CD4-positive, alpha-beta memory T cell (primary cell): ENCODE measurements around the gene PPFIA1. TPM values are rescaled to one million over a fixed set of nuclear protein-coding genes. Genes with fewer than 3 reads are reported as not detected.

Source experiments
- CTCF ChIA-PET: fragments of 350-600 bp; sonication (Branson Sonifier 250); formaldehyde crosslinking; loops from one replicate; lab custom pipeline; 2021; ENCODE audit warnings: inconsistent platforms; ENCODE audit not compliant: partially characterized antibody; lab: Charles Lee
- POLR2A ChIA-PET: fragments of 350-600 bp; sonication (Branson Sonifier 250); formaldehyde crosslinking; loops from one replicate; lab custom pipeline; 2021; ENCODE audit not compliant: partially characterized antibody; lab: Charles Lee
- DNase-seq, 5 donors: peaks; one replicate each; pipeline versions ENCODE4 v3.0.0 to v3.0.0-alpha.2; 2020 to 2022; ENCODE audit warnings: mixed read lengths in 1 of 5
- H3K27ac ChIP-seq: one replicate; pipeline ENCODE4 v1.7.0; 2013; ENCODE audit warnings: low read depth, low read length
- H3K27me3 ChIP-seq: 2 replicates; pipeline ENCODE4 v1.7.0; 2013; ENCODE audit warnings: mild to moderate bottlenecking, low read length, moderate library complexity; ENCODE audit not compliant: insufficient read depth
- H3K36me3 ChIP-seq: 2 replicates; pipeline ENCODE4 v1.7.0; 2013; ENCODE audit warnings: mild to moderate bottlenecking, low read length, moderate library complexity; ENCODE audit not compliant: insufficient read depth
- H3K4me1 ChIP-seq: 2 replicates; pipeline ENCODE4 v1.7.0; 2013; ENCODE audit warnings: mild to moderate bottlenecking, low read length, moderate library complexity; ENCODE audit not compliant: insufficient read depth
- H3K4me3 ChIP-seq, 2 donors: one replicate each; pipeline ENCODE4 v1.7.0; 2013; ENCODE audit warnings: low read length in 2 of 2, mild to moderate bottlenecking in 1 of 2
- H3K9me3 ChIP-seq, 2 donors: one replicate each; pipeline ENCODE4 v1.7.0; 2013; ENCODE audit warnings: low read length in 2 of 2, control low read depth in 1 of 2; ENCODE audit not compliant: control insufficient read depth in 1 of 2
- H3K27ac Mint-ChIP-seq, 7 donors: one replicate each; pipeline ENCODE4 v1.8.0; 2020 to 2021; ENCODE audit warnings: mixed read lengths in 7 of 7, mild to moderate bottlenecking in 6 of 7, inconsistent platforms in 3 of 7, moderate library complexity in 3 of 7
- H3K27me3 Mint-ChIP-seq, 2 donors: one replicate each; pipeline ENCODE4 v1.8.0; 2020 to 2021; ENCODE audit warnings: mixed read lengths in 2 of 2
- H3K36me3 Mint-ChIP-seq, 2 donors: one replicate each; pipeline ENCODE4 v1.8.0; 2020 to 2021; ENCODE audit warnings: mixed read lengths in 2 of 2, inconsistent platforms in 1 of 2, mild to moderate bottlenecking in 1 of 2
- H3K4me1 Mint-ChIP-seq, 4 donors: one replicate each; pipeline ENCODE4 v1.8.0; 2020 to 2021; ENCODE audit warnings: mixed read lengths in 4 of 4, mild to moderate bottlenecking in 1 of 4
- H3K4me3 Mint-ChIP-seq, 8 donors: one replicate each; pipeline ENCODE4 v1.8.0; 2020 to 2021; ENCODE audit warnings: mixed read lengths in 8 of 8, mild to moderate bottlenecking in 7 of 8, moderate library complexity in 6 of 8, inconsistent platforms in 3 of 8
- H3K9me3 Mint-ChIP-seq, 8 donors: one replicate each; pipeline ENCODE4 v1.8.0; 2020 to 2021; ENCODE audit warnings: mixed read lengths in 8 of 8, mild to moderate bottlenecking in 5 of 8, inconsistent platforms in 3 of 8, moderate library complexity in 1 of 8
- intact Hi-C: fragments of 100-400 bp; cut with micrococcal nuclease; formaldehyde crosslinking; loops from one replicate; pipeline ENCODE4 v1.15.1; 2023
- polyA plus RNA-seq, 2 donors: library from polyadenylated mRNA; unstranded; fragments of 300-500 nt; fragmentation: Illumina TruSeq; gene quantifications; one replicate each; pipeline ENCODE4 v1.2.3, GENCODE V29; 2021
- total RNA-seq, 2 experiments: library from RNA; stranded (reverse); gene quantifications; one replicate each; pipeline ENCODE4 v1.2.3, GENCODE V29; 2021

Gene PPFIA1
- total and polyA plus RNA-seq, 4 experiments from 2014 or later, result 4.3 to 54.8 (median 35.8) TPM

GRCh38 chr11:70420496-70420895, 150.0 kb downstream of the PPFIA1 start:
- Mint-ChIP-seq H3K36me3 (no peaks in the 10 kb centered on the region), H3K27ac (no peak overlapping the region), H3K4me1 (no peaks in the 10 kb centered on the region), H3K9me3 (no peaks in the 10 kb centered on the region), H3K4me3 (no peak overlapping the region), H3K27me3 (no peaks in the 10 kb centered on the region)
- DNase-seq, result no peak
- Histone ChIP-seq H3K4me1 (no peaks in the 10 kb centered on the region), H3K27ac (no peak overlapping the region), H3K9me3 (no peaks in the 10 kb centered on the region), H3K4me3 (no peak overlapping the region), H3K27me3 (no peaks in the 10 kb centered on the region), H3K36me3 (no peaks in the 10 kb centered on the region)
- ChIA-PET CTCF (no interaction called here), POLR2A (no interaction called here)
- intact Hi-C loops, result no loop called here

GRCh38 chr11:70421123-70421522, 150.6 kb downstream of the PPFIA1 start:
- no peaks in the 10 kb centered on the region for H3K27me3 ChIP-seq

GRCh38 chr11:70422692-70423522, 152.4 kb downstream of the PPFIA1 start:
- no peak overlapping the region for H3K27ac Mint-ChIP-seq
- H3K27me3 ChIP-seq, result no peaks in the 10 kb centered on the region
- no peak overlapping the region for H3K4me3 Mint-ChIP-seq
- intact Hi-C loops, result no loop called here
- no peak overlapping the region for H3K4me3 ChIP-seq
- H3K9me3 ChIP-seq, result no peaks in the 10 kb centered on the region
- ChIA-PET POLR2A (no interaction called here), CTCF (no interaction called here)
- H3K9me3 Mint-ChIP-seq, result no peaks in the 10 kb centered on the region
- H3K36me3 ChIP-seq, result no peaks in the 10 kb centered on the region
- H3K27me3 Mint-ChIP-seq, result no peaks in the 10 kb centered on the region
- H3K4me1 Mint-ChIP-seq, result no peaks in the 10 kb centered on the region
- no peak overlapping the region for H3K27ac ChIP-seq
- DNase-seq, result no peak
- H3K4me1 ChIP-seq, result no peaks in the 10 kb centered on the region
- H3K36me3 Mint-ChIP-seq, result no peaks in the 10 kb centered on the region

More at GRCh38 chr11:70421123-70421522, 150.6 kb downstream of the PPFIA1 start:
- no peaks in the 10 kb centered on the region for H3K9me3 Mint-ChIP-seq
- no peaks in the 10 kb centered on the region for H3K4me1 ChIP-seq
- H3K9me3 ChIP-seq, result no peaks in the 10 kb centered on the region
- no peak for DNase-seq
- ChIA-PET POLR2A (no interaction called here), CTCF (no interaction called here)
- intact Hi-C loops, result no loop called here
- H3K4me1 Mint-ChIP-seq, result no peaks in the 10 kb centered on the region
- no peak overlapping the region for H3K4me3 Mint-ChIP-seq
- no peaks in the 10 kb centered on the region for H3K27me3 Mint-ChIP-seq
- H3K4me3 ChIP-seq, result no peak overlapping the region
- H3K36me3 Mint-ChIP-seq, result no peaks in the 10 kb centered on the region
- H3K27ac ChIP-seq, result no peak overlapping the region
- H3K27ac Mint-ChIP-seq, result no peak overlapping the region
- no peaks in the 10 kb centered on the region for H3K36me3 ChIP-seq

- ChIA-PET POLR2A (no interaction called here), CTCF (no interaction called here)
- Mint-ChIP-seq H3K27me3 (no peaks in the 10 kb centered on the region), H3K27ac (no peak overlapping the region), H3K36me3 (no peaks in the 10 kb centered on the region), H3K4me1 (no peaks in the 10 kb centered on the region), H3K4me3 (no peak overlapping the region), H3K9me3 (no peaks in the 10 kb centered on the region)
- Histone ChIP-seq H3K27ac (no peak overlapping the region), H3K4me1 (no peaks in the 10 kb centered on the region), H3K4me3 (no peak overlapping the region), H3K27me3 (no peaks in the 10 kb centered on the region), H3K9me3 (no peaks in the 10 kb centered on the region), H3K36me3 (no peaks in the 10 kb centered on the region)
- intact Hi-C loops, result no loop called here
- DNase-seq, result no peak
These were observed 153.3 kb downstream of the PPFIA1 start for GRCh38 chr11:70423523-70424505.

- Mint-ChIP-seq H3K27me3 (no peaks in the 10 kb centered on the region), H3K4me3 (no peak overlapping the region), H3K4me1 (no peaks in the 10 kb centered on the region), H3K36me3 (no peaks in the 10 kb centered on the region), H3K9me3 (no peaks in the 10 kb centered on the region), H3K27ac (no peak overlapping the region)
- POLR2A ChIA-PET, result no interaction called here
- intact Hi-C loops, result no loop called here
- CTCF ChIA-PET, result no interaction called here
- Histone ChIP-seq H3K9me3 (no peaks in the 10 kb centered on the region), H3K27me3 (no peaks in the 10 kb centered on the region), H3K36me3 (no peaks in the 10 kb centered on the region), H3K4me3 (no peak overlapping the region), H3K4me1 (no peaks in the 10 kb centered on the region), H3K27ac (no peak overlapping the region)
- no peak for DNase-seq
These were observed 154.4 kb downstream of the PPFIA1 start for GRCh38 chr11:70424765-70425344.

- no peaks in the 10 kb centered on the region for H3K4me1 ChIP-seq
- H3K4me3 Mint-ChIP-seq, result no peak overlapping the region
- no peak overlapping the region for H3K27ac Mint-ChIP-seq
- intact Hi-C loops, result no loop called here
- H3K4me1 Mint-ChIP-seq, result no peaks in the 10 kb centered on the region
- POLR2A ChIA-PET, result no interaction called here
- DNase-seq, result no peak
- no peak overlapping the region for H3K27ac ChIP-seq
- H3K36me3 Mint-ChIP-seq, result no peaks in the 10 kb centered on the region
- H3K27me3 Mint-ChIP-seq, result peaks cover 0 to 2% of the 10 kb centered on the region in 2 donors
- no peaks in the 10 kb centered on the region for H3K9me3 ChIP-seq
- no peaks in the 10 kb centered on the region for H3K9me3 Mint-ChIP-seq
- H3K4me3 ChIP-seq, result no peak overlapping the region
- H3K36me3 ChIP-seq, result no peaks in the 10 kb centered on the region
- CTCF ChIA-PET, result no interaction called here
- H3K27me3 ChIP-seq, result no peaks in the 10 kb centered on the region
These were observed 156.9 kb downstream of the PPFIA1 start for GRCh38 chr11:70427436-70427835.
